Activated CD8-positive, alpha-beta T cell treated with anti-CD3 and anti-CD28 coated beads, Interleukin-2, amount 10 ng/mL, durations not matched to agents 7 days and 5 days (primary cell): Measurements from ENCODE around the gene ACVR1. TPM values are rescaled to one million over a fixed set of nuclear protein-coding genes. Genes with fewer than 3 reads are reported as not detected.

Source experiments
- ATAC-seq: fragments of 150-1000 bp; cut with Tn5 transposase; one replicate; pipeline ENCODE4 v1.10.0; 2021; ENCODE audit warnings: moderate library complexity
- CTCF ChIA-PET: fragments of 350-600 bp; sonication (Branson Sonifier 250); formaldehyde crosslinking; loops from one replicate; lab custom pipeline; 2021; ENCODE audit warnings: antibody characterized with exemption; lab: Charles Lee
- POLR2A ChIA-PET: fragments of 350-600 bp; sonication (Branson Sonifier 250); formaldehyde crosslinking; loops from one replicate; lab custom pipeline; 2021; ENCODE audit warnings: antibody characterized with exemption; lab: Charles Lee
- DNase-seq: peaks from one replicate; pipeline ENCODE4 v3.0.0-alpha.2; 2020
- H3K27ac Mint-ChIP-seq: one replicate; pipeline ENCODE4 v1.8.0; 2021; ENCODE audit warnings: mild to moderate bottlenecking, mixed read lengths
- H3K27me3 Mint-ChIP-seq: one replicate; pipeline ENCODE4 v1.8.0; 2021; ENCODE audit warnings: low read depth, mixed read lengths
- H3K36me3 Mint-ChIP-seq: one replicate; pipeline ENCODE4 v1.8.0; 2021; ENCODE audit warnings: low read depth, mixed read lengths
- H3K4me1 Mint-ChIP-seq: one replicate; pipeline ENCODE4 v1.8.0; 2021; ENCODE audit warnings: low read depth, mixed read lengths
- H3K4me3 Mint-ChIP-seq: one replicate; pipeline ENCODE4 v1.8.0; 2021; ENCODE audit warnings: mild to moderate bottlenecking, mixed read lengths
- H3K9me3 Mint-ChIP-seq: one replicate; pipeline ENCODE4 v1.8.0; 2022; ENCODE audit warnings: mixed read lengths; ENCODE audit not compliant: insufficient read depth
- total RNA-seq, 2 experiments: library from RNA; stranded (reverse); gene quantifications; one replicate each; pipeline ENCODE4 v1.2.3, GENCODE V29; 2021

ACVR1 gene
- total RNA-seq, 2 experiments from 2014 or later: 10.7 to 13.6 TPM

GRCh38 chr2:157747695-157748370, 128.3 kb downstream of the ACVR1 start:
- peaks cover 51% of the 10 kb centered on the region for H3K4me1 Mint-ChIP-seq
- CTCF ChIA-PET: interaction anchor here (0.6 to 1.2 kb wide), 7 partner anchors 9 to 450 kb away, joined by 3 to 4 read pairs (median 3); no protein-coding TSS in a partner anchor
- POLR2A ChIA-PET: no interaction called here
- H3K4me3 Mint-ChIP-seq: no peak overlapping the region
- DNase-seq (no peak), ATAC-seq (no peak)
- peaks cover 40% of the 10 kb centered on the region for H3K36me3 Mint-ChIP-seq
- no peaks in the 10 kb centered on the region for H3K9me3 Mint-ChIP-seq
- no peak overlapping the region for H3K27ac Mint-ChIP-seq
- no peaks in the 10 kb centered on the region for H3K27me3 Mint-ChIP-seq

DNA sequence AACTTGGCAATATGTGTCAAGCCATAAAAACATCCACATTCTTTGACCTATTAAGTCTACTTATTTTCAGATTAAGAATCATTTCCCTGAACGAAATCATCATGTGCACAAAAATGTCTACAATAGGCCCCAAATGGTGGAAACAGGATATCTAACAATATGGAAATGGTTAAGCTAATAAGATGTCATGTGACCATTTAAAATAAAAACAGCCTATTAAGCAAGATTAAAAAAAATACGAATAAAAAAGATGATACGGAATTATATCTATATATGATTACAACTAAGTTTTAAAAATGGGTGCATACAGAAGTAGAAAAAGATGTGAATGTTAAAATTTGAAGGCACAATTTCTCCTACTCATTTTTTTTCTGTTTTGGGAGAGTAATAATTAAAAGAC, 128.8 kb downstream of the ACVR1 start:
- Mint-ChIP-seq H3K4me3 (no peak overlapping the region), H3K9me3 (no peaks in the 10 kb centered on the region), H3K36me3 (peaks cover 40% of the 10 kb centered on the region), H3K27ac (no peak overlapping the region), H3K4me1 (peaks cover 56% of the 10 kb centered on the region), H3K27me3 (no peaks in the 10 kb centered on the region)
- CTCF ChIA-PET: interaction anchor here (1.0 to 1.2 kb wide), 3 partner anchors 9 to 419 kb away, joined by 3 to 4 read pairs (median 3); no protein-coding TSS in a partner anchor
- DNase-seq: no peak
- ATAC-seq: no peak
- POLR2A ChIA-PET: no interaction called here

- ChIA-PET POLR2A (no interaction called here), CTCF (interaction anchor here (1.4 kb wide), 1 partner anchor 254 kb away, joined by 3 read pairs; no protein-coding TSS in a partner anchor)
- Mint-ChIP-seq H3K27ac (no peak overlapping the region), H3K27me3 (no peaks in the 10 kb centered on the region), H3K4me1 (peaks cover 57% of the 10 kb centered on the region), H3K9me3 (no peaks in the 10 kb centered on the region), H3K4me3 (no peak overlapping the region), H3K36me3 (peaks cover 35% of the 10 kb centered on the region)
- DNase-seq: no peak
- ATAC-seq: no peak
These were observed 129.7 kb downstream of the ACVR1 start for GRCh38 chr2:157746234-157746950.

DNA sequence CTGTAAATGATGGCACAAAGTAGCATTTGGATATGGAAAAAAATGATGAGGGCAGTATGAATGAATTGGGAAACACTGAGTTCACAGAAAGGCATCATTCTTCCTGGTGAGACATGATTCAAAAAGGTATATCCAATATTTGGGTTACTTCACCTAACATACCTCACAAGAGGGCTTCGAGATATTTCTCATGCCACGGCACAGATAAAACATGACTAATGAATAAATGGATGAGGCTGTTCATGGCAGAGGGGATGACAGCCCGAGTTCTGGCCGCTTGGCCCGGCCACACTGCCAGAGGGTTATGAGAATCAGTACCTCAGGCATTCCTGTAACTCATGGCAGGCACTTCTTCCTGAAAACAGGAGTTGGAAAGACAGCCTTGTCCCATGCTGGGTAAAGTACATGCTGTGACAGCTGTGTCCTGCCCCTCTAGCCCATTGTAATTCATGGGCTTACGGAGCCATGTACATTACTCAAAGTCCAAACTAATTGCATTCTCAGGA, 131.5 kb downstream of the ACVR1 start:
- H3K36me3 Mint-ChIP-seq: peaks cover 23% of the 10 kb centered on the region
- no peaks in the 10 kb centered on the region for H3K27me3 Mint-ChIP-seq
- H3K4me1 Mint-ChIP-seq: peaks cover 54% of the 10 kb centered on the region
- no peak for ATAC-seq
- no peaks in the 10 kb centered on the region for H3K9me3 Mint-ChIP-seq
- ChIA-PET CTCF (interaction anchor here (1.4 kb wide), 1 partner anchor 252 kb away, joined by 3 read pairs; no protein-coding TSS in a partner anchor), POLR2A (no interaction called here)
- no peak for DNase-seq
- no peak overlapping the region for H3K27ac Mint-ChIP-seq
- H3K4me3 Mint-ChIP-seq: no peak overlapping the region

DNA sequence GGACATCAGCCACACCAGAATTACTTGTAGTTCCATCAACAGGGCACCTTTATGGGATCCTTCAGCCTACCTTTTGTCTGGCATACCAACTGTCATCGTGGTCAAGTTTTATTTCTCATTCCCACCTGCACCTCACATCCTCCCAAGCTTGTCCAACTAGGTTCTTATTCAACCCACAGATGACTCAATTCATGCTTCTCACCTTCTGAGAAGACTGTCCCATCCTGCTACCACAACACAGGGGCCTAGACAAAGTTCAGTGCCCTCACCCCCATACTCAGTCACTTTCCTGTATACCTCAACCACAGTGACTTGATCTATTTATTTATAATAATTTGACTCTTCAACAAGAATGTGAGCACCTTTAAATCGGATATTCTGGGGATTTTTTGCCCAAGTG, 133.1 kb downstream of the ACVR1 start:
- POLR2A ChIA-PET: no interaction called here
- peak; percentile 50 for DNase-seq
- H3K27me3 Mint-ChIP-seq: no peaks in the 10 kb centered on the region
- no peak overlapping the region for H3K4me3 Mint-ChIP-seq
- CTCF ChIA-PET: no interaction called here
- H3K27ac Mint-ChIP-seq: peak overlapping the region; percentile 41
- peaks cover 19% of the 10 kb centered on the region for H3K36me3 Mint-ChIP-seq
- H3K4me1 Mint-ChIP-seq: peaks cover 40% of the 10 kb centered on the region
- H3K9me3 Mint-ChIP-seq: no peaks in the 10 kb centered on the region
- peak; percentile 86 for ATAC-seq

DNA sequence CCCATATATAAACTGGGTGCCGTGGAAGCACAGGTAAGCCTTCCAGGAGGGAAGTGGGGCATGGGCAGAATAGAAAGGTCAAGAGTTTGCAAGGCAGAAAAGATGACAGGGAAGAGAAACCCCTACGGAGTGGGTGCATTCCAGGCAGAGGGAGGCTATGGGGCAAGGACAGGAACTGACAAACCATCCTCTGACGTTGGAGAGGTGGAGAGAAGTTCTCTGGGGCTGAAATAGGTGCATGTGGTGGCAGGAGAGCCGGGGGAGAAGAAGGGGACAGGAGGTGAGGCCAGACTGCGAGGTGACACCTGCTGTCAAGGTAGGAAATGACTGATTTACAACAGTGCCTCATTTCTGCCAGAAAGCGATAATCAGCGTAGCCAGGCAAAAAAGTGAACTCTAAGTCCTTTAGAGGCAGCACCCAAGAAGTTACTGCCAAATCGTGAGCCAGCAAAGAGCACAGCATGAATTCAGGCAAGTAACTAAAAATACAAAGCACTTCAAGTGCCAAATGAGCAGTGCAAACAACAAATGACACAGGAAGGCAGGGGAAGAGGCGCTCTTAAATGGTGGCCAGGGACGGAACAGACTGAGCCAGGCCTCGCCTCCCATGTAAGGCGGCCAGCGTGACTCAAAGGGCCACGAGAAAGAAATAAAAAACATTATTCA, 134.2 kb downstream of the ACVR1 start:
- H3K9me3 Mint-ChIP-seq: no peaks in the 10 kb centered on the region
- ATAC-seq (no peak), DNase-seq (no peak)
- no peak overlapping the region for H3K27ac Mint-ChIP-seq
- no peak overlapping the region for H3K4me3 Mint-ChIP-seq
- CTCF ChIA-PET: no interaction called here
- POLR2A ChIA-PET: no interaction called here
- peaks cover 32% of the 10 kb centered on the region for H3K4me1 Mint-ChIP-seq
- peaks cover 28% of the 10 kb centered on the region for H3K36me3 Mint-ChIP-seq
- no peaks in the 10 kb centered on the region for H3K27me3 Mint-ChIP-seq

- CTCF ChIA-PET: no interaction called here
- H3K4me1 Mint-ChIP-seq: peaks cover 15% of the 10 kb centered on the region
- no peak for ATAC-seq
- no peaks in the 10 kb centered on the region for H3K27me3 Mint-ChIP-seq
- H3K27ac Mint-ChIP-seq: no peak overlapping the region
- H3K4me3 Mint-ChIP-seq: no peak overlapping the region
- H3K36me3 Mint-ChIP-seq: peaks cover 40% of the 10 kb centered on the region
- no peaks in the 10 kb centered on the region for H3K9me3 Mint-ChIP-seq
- DNase-seq: no peak
- POLR2A ChIA-PET: no interaction called here
These were observed 138.5 kb downstream of the ACVR1 start for GRCh38 chr2:157737656-157738055.

- ATAC-seq (no peak), DNase-seq (no peak)
- POLR2A ChIA-PET: no interaction called here
- H3K4me3 Mint-ChIP-seq: no peak overlapping the region
- peaks cover 4% of the 10 kb centered on the region for H3K4me1 Mint-ChIP-seq
- no peak overlapping the region for H3K27ac Mint-ChIP-seq
- H3K27me3 Mint-ChIP-seq: no peaks in the 10 kb centered on the region
- H3K9me3 Mint-ChIP-seq: peaks cover 7% of the 10 kb centered on the region
- CTCF ChIA-PET: no interaction called here
- H3K36me3 Mint-ChIP-seq: peaks cover 50% of the 10 kb centered on the region
These were observed 140.6 kb downstream of the ACVR1 start for GRCh38 chr2:157735532-157735931.

DNA sequence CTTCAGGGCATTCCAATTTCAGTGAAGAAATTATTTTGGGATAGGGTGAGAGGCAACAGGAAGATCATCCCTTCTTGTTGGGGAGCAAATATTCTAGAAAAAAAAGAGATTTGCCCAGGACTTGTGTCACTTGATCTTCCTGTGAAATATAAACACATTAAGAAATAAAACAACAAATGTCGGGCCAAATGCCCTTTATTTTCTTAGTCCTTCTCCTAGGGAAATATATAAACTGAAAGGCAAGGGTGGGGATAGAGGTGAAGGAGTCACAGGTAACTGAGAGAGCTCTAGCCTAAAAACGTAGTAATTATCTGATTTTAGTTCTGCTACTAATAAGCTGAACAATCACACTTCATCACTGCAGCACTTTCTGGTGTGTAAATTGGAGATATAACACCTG, 142.9 kb downstream of the ACVR1 start:
- Mint-ChIP-seq H3K4me1 (peaks cover 4% of the 10 kb centered on the region), H3K4me3 (no peak overlapping the region), H3K9me3 (peaks cover 7% of the 10 kb centered on the region), H3K36me3 (peaks cover 49% of the 10 kb centered on the region), H3K27me3 (no peaks in the 10 kb centered on the region), H3K27ac (no peak overlapping the region)
- DNase-seq (no peak), ATAC-seq (no peak)
- ChIA-PET POLR2A (no interaction called here), CTCF (no interaction called here)

DNA sequence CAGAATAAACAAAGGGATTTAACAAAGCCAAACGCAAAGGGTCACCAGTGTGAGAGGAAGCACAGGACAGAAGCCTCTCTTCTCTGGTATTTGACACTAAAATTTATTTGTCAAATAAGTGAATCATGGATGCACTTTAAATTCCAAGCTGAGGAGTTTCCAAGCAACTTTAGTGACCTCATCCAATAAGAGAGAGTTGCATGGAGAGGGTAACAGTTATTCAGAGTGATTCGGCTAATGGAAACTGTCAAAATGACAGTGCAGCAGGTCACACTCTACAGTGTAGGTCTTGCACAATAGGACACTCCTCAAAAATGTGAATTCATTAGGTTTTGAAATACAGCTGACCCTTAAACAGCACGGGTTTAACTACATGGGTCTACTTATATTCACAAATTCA, 143.5 kb downstream of the ACVR1 start:
- ATAC-seq: no peak
- Mint-ChIP-seq H3K9me3 (peaks cover 7% of the 10 kb centered on the region), H3K27me3 (no peaks in the 10 kb centered on the region), H3K27ac (no peak overlapping the region), H3K4me3 (no peak overlapping the region), H3K4me1 (peaks cover 4% of the 10 kb centered on the region), H3K36me3 (peaks cover 42% of the 10 kb centered on the region)
- DNase-seq: no peak
- CTCF ChIA-PET: no interaction called here
- POLR2A ChIA-PET: interaction anchor here (0.6 kb wide), 1 partner anchor 165 kb away, joined by 3 read pairs; no protein-coding TSS in a partner anchor

DNA sequence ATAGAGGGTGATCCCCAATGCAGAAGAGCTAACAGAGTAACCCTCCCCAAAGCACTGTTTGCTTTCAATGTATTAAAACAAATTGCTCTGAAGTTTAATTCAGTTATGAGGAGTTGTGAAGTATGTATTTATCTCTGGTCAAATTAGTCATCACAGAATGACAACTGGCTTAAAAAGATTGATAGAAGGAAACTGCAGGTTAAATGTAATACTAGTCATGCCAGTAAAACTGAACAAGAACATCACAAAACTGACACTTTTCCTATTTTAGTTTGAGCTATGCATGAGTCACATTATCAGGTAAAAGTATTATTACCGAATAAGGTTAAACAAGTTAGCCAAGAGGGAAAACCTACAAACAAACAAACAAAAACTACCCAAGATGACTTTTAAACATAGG, 148.4 kb downstream of the ACVR1 start:
- Mint-ChIP-seq H3K4me1 (no peaks in the 10 kb centered on the region), H3K4me3 (no peak overlapping the region), H3K27me3 (no peaks in the 10 kb centered on the region), H3K27ac (no peak overlapping the region), H3K9me3 (peaks cover 22% of the 10 kb centered on the region), H3K36me3 (peaks cover 22% of the 10 kb centered on the region)
- DNase-seq (no peak), ATAC-seq (no peak)
- CTCF ChIA-PET: no interaction called here
- POLR2A ChIA-PET: no interaction called here
